ENCODE results near the gene AHI1.
"Not testable (repeated sequence)": the region's sequence is repeated elsewhere in the genome, so short reads cannot be mapped to it uniquely, and the experiment has no call there.

The AHI1 gene

DNA sequence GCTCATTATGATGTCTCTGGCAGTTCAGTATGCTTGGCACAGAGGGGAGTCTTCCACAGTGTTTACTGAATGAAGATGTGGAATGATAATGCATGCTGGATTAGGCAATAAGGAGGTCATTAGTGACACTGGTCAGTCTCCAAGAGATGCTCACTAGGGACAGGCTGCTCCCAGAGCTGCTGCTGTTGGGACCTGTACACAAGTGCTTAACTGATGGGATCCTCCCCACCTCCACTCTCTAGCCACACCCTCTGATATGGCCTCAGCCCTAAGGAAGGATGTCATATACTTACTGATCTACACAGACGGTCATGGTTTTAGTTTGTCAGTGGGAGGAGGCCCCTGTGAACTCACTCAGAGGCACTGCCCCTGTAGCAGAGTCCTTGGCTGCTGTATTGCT, 243.1 kb downstream of the AHI1 start:
- CTCF ChIA-PET = no interaction called here
- POLR2A ChIA-PET = no interaction called here
- no peak for TF ChIP-seq CTCF (IDR thresholded peaks at IDR 0.05; ENCODE audit: control extremely low read depth, extremely low read depth, low read depth, missing control alignments)
- DNase-seq (ENCODE audit: extremely low spot score) = no peak

- ChIA-PET POLR2A (no interaction called here), CTCF (interaction anchor here (1.0 kb wide), 1 partner anchor 10 kb away, joined by 3 read pairs; no protein-coding TSS in a partner anchor)
- DNase-seq (ENCODE audit: extremely low spot score) = no peak
- TF ChIP-seq CTCF (IDR thresholded peaks at IDR 0.05; ENCODE audit: control extremely low read depth, extremely low read depth, low read depth, missing control alignments) = no peak
These were observed 245.8 kb downstream of the AHI1 start for GRCh38 chr6:135251498-135252441.

GRCh38 chr6:135250751-135251497, 246.6 kb downstream of the AHI1 start:
- CTCF ChIA-PET = interaction anchor here (1.0 to 1.1 kb wide), 2 partner anchors 11 to 12 kb away, joined by 3 read pairs; no protein-coding TSS in a partner anchor
- no peak for TF ChIP-seq CTCF (IDR thresholded peaks at IDR 0.05; ENCODE audit: control extremely low read depth, extremely low read depth, low read depth, missing control alignments)
- no peak for DNase-seq (ENCODE audit: extremely low spot score)
- POLR2A ChIA-PET = no interaction called here

DNA sequence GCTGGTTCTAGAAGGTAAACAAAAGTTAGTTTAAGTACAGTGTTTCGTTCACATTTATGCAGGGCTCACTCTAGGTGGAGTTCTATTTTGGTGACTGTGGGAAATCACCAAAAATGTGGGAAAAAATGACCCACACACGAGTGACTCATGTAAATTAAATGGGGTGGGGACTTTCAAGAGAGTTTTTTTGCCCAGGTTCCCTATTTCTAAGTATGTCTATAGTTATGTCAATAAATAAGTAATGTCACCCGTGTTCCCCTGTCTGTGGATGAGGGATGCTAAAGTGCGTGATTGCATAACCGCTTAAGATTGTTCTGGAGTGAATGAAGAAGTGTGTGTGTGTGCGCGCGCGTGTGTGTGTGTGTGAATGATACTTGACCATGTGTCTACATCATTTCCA, 247.3 kb downstream of the AHI1 start:
- ChIA-PET POLR2A (no interaction called here), CTCF (interaction anchor here (1.0 to 1.1 kb wide), 2 partner anchors 11 to 13 kb away, joined by 3 read pairs; no protein-coding TSS in a partner anchor)
- DNase-seq (ENCODE audit: extremely low spot score) = no peak
- TF ChIP-seq CTCF (IDR thresholded peaks at IDR 0.05; ENCODE audit: control extremely low read depth, extremely low read depth, low read depth, missing control alignments) = no peak

DNA sequence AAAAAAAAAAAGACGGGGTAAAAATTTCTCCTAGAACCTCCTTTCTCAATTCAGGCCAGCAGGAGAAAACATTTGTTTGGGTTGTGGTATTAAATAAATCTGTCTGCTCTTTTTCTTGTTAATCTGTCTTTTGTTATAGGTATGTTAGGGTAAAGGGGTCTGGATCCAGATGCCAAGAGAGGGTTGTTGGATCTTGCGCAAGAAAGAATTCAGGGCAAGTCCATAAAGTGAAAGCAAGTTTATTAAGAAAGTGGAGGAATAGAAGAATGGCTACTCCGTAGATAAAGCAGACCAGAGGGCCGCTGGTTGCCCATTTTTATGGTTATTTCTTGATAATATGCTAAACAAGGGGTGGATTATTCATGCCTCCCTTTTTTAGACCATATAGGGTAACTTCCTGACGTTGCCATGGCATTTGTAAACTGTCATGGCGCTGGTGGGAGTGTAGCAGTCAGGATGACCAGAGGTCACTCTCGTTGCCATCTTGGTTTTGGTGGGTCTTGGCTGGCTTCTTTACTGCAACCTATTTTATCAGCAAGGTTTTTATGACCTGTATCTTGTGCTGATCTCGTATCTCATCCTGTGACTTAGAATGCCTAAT, 251.0 kb downstream of the AHI1 start:
- CTCF ChIA-PET; DNase-seq (ENCODE audit: extremely low spot score); POLR2A ChIA-PET: not testable (repeated sequence)

- ChIA-PET CTCF (no interaction called here), POLR2A (no interaction called here)
- no peak for DNase-seq (ENCODE audit: extremely low spot score)
- TF ChIP-seq CTCF (IDR thresholded peaks at IDR 0.05; ENCODE audit: control extremely low read depth, extremely low read depth, low read depth, missing control alignments) = no peak
These were observed 252.7 kb downstream of the AHI1 start for GRCh38 chr6:135244805-135245204.
